Muscle layer of duodenum (tissue), 2 donors: ENCODE data around the gene WRAP53.

Experiments used
- H3K27ac ChIP-seq: one replicate; pipeline ENCODE4 v1.7.0; 2013; ENCODE audit warnings: mild to moderate bottlenecking, low read length
- H3K27me3 ChIP-seq: one replicate; pipeline ENCODE4 v1.7.0; 2013; ENCODE audit warnings: low read depth, mild to moderate bottlenecking, control low read depth, low read length
- H3K36me3 ChIP-seq, 2 donors: one replicate each; pipeline ENCODE4 v1.7.0; 2013; ENCODE audit warnings: low read length in 2 of 2, control low read depth in 1 of 2, mild to moderate bottlenecking in 1 of 2; ENCODE audit not compliant: insufficient read depth in 2 of 2, control insufficient read depth in 1 of 2
- H3K4me1 ChIP-seq, 2 donors: one replicate each; pipeline ENCODE4 v1.7.0; 2013; ENCODE audit warnings: low read length in 2 of 2, mild to moderate bottlenecking in 2 of 2, control low read depth in 1 of 2, moderate library complexity in 1 of 2; ENCODE audit not compliant: insufficient read depth in 2 of 2, control insufficient read depth in 1 of 2
- H3K4me3 ChIP-seq, 2 donors: one replicate each; pipeline ENCODE4 v1.7.0; 2013; ENCODE audit warnings: low read length in 2 of 2, low read depth in 1 of 2, mild to moderate bottlenecking in 1 of 2
- H3K9me3 ChIP-seq, 2 donors: one replicate each; pipeline ENCODE4 v1.7.0; 2013; ENCODE audit warnings: low read length in 2 of 2, control low read depth in 1 of 2, mild to moderate bottlenecking in 1 of 2; ENCODE audit not compliant: control insufficient read depth in 1 of 2
- donor health status: healthy.

Gene WRAP53

DNA sequence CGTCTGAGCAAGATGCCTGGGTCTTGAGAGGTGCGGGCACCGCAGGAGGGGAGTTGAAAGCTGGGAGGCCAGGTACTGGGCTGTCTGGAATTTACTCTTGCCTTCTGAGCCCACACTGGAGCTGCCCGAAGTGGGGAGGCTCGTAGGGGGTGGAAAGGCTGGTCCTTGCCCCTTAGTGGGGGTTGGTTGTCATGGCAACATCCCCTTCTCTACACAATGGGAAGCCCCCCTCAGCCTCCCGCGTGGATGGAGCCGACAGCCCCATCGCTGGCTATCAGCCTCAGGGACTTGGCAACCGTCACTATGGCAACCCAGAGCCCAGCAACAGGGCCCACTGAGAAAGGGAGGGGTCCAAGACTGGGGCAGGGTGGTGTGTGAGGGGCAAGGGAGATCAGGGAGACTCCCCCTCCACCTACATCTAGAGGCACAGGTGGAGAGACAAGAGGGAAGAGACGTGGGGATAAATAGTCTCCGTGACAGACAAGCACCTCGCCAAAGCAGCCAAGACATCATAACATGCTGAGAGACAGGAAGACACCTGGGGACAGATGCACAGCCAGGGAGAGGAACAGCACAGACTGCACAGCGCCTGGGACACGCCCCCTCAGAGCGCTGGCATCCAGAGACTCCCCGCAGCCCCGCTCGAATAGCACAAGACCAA is 24.0 kb downstream of the WRAP53 start:
- H3K4me3 ChIP-seq = no peak overlapping the region
- no peaks in the 10 kb centered on the region for H3K9me3 ChIP-seq
- peaks cover 23% of the 10 kb centered on the region for H3K27me3 ChIP-seq
- H3K27ac ChIP-seq = no peak overlapping the region
- H3K36me3 ChIP-seq = no peaks in the 10 kb centered on the region
- H3K4me1 ChIP-seq = peaks cover 0 to 6% of the 10 kb centered on the region in 2 donors

DNA sequence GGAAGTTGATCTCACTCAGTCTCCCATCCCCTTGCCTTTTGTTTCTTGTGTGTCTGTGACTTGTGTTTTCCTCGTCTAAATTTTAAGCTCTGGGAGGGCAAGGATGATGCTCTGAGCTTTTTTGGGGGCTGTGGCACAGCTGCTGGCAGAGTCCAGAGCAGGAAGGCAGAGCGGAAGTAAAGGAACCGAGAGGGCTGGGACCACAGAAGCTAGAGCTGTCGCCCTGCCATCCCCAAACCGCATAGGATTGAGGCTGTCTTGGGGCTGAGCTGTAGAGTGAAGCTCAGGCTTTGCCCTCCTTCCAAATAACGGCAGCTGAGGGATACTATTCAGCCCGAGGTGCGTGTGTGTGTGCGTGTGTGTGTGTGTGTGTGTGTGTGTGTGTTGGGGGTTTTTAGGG is 25.5 kb downstream of the WRAP53 start:
- Histone ChIP-seq H3K9me3 (no peaks in the 10 kb centered on the region), H3K36me3 (no peaks in the 10 kb centered on the region), H3K27me3 (peaks cover 23% of the 10 kb centered on the region), H3K27ac (no peak overlapping the region), H3K4me1 (peaks cover 0 to 15% of the 10 kb centered on the region in 2 donors), H3K4me3 (no peak overlapping the region)

DNA sequence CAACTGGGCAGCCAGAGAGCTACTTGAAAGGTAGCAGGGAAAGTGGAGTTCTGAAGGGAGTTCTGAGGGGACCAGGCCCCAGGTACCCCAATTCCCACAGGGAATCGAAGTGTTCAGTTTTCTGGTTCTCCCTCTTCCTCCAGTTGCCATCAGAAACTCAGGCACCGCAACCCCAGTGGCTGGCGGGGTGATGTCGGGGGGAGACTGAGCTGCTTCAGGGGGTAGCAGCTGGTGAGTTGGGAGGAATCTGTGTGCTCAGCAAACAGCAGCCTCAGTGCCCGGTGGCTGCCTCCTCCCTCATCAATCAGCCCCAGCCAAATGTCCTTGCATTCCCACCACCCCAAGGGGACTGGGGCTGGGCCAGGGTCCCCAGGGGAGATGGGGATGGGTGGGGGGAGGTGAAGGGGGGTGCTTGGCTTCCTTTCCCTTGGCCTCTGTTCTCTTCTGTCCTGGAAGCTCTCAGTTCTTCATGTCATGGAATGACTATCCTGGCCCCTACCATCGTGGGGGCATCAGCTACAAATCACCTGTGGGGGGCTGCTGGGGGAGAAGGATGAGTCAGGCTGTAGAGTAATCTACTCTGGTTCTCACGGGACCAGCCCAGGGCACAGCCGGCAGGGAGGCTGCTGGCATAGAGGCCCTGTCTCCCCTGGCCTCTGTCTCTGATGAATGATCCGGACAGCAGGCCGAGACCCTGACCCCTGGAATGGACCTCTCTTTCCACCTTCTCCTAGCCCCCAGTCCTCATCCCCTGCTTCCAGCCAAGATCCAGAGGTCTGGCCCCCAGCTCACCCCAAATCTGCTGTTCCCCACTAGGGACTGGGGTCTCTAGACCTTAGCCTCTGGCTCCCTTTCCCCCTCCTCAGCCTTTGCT is 26.7 kb downstream of the WRAP53 start:
- H3K4me3 ChIP-seq = no peak overlapping the region
- H3K27me3 ChIP-seq = peaks cover 28% of the 10 kb centered on the region
- peaks cover 0 to 15% of the 10 kb centered on the region in 2 donors for H3K4me1 ChIP-seq
- H3K9me3 ChIP-seq = no peaks in the 10 kb centered on the region
- no peaks in the 10 kb centered on the region for H3K36me3 ChIP-seq
- H3K27ac ChIP-seq = no peak overlapping the region

DNA sequence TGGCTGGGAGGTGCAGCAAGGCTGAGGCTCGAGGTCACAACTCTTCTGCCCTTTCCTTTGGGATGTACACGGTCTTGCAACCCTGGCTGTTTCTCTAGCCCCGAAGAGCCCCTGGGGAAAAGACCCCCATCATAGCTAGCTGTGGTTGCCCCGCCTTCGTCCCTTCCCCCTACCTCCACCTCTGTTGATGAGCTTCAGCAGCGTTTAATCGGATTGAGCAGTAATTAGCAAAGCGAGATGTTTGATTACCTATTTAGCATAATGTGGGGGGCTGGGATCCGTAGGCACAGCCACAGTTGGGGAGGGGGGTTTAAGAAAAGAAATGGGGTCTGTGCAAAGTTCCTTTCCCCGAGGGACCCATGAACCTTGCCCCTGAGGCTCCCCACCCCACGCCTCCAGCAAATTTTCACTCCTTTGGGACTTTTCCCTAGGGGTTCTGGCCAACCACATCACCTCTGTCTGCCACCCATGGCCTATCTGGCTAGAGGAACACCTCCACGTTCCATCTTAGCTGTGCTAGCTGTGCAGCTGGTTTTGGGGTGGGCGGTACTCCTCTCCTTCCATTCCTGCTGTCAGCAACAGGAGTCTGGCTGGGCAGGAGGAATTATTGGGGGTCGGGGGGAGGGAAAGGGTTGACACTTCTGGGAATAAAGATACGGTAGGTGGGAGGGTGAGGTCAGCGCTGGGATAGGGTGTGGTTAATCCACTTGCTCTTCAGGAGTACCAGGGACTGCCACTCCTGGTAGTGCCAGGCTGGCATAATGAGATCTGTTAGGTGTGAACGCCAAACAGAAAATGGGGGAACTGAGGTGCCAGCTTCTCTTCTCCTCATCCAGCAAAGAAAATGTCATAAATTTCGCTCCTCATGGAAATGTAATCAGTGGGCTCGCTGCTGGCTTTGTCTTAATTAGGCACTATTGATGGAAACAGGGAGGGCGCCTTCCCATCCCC is 27.9 kb downstream of the WRAP53 start:
- Histone ChIP-seq H3K27me3 (peaks cover 28% of the 10 kb centered on the region), H3K4me1 (peaks cover 0 to 15% of the 10 kb centered on the region in 2 donors), H3K36me3 (no peaks in the 10 kb centered on the region), H3K4me3 (peak overlapping the region; percentile 39 to 77), H3K27ac (no peak overlapping the region), H3K9me3 (no peaks in the 10 kb centered on the region)

DNA sequence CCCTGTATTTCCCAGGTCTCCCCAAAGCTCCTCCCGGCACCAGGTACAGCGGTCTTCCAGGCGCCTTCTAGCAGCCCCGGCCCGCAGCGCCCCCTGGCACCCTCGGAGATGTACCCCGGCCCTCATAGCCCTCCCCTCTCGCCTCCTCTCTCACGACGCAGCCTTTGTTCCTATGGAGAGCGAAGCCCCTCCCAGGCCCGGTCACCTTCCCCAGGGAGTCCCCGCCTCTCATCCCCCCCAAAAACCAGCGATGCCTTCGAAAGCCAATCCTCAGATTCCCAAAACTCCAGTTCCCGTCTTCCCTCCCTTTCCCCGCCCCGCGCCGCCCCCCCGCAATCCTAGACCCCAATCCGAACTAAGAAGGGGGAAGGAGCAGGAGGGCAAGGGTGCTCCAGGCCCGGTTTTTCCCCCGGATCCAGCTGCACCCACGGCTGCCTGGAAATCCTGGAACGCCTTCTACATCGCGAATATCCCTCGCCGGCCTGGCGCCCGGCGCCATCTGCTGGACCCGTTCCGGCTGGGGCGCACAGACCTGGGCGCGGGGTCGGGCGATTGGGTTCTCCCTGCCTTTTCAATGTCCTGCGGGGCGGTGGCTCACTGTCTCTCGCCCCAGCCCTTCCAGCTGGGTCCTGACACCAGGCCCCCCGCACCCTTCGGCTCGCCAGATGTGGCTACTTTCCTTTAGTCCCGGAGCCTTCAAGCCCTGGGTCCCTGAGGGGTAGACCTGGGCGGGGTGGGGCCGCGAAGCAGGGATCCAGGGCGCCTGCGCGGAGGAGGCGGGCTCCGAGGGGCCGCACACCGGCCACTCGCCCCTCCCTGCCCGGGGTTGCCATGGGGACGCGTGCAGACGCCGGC is 28.9 kb downstream of the WRAP53 start, which contains the start of gene DNAH2:
DNAH2 (plus strand) TSS at position 844 of the 855 bp plus-strand sequence. CDS start 1,991 bp downstream, outside the sequence.
- Histone ChIP-seq H3K27ac (no peak within 1 kb of the TSS), H3K27me3 (peaks cover 25% of the 10 kb centered on the region), H3K4me1 (peaks cover 0 to 15% of the 10 kb centered on the region in 2 donors), H3K4me3 (peak within 1 kb of the TSS; percentile 53 to 77), H3K36me3 (no peaks in the 10 kb centered on the region), H3K9me3 (no peaks in the 10 kb centered on the region)

DNA sequence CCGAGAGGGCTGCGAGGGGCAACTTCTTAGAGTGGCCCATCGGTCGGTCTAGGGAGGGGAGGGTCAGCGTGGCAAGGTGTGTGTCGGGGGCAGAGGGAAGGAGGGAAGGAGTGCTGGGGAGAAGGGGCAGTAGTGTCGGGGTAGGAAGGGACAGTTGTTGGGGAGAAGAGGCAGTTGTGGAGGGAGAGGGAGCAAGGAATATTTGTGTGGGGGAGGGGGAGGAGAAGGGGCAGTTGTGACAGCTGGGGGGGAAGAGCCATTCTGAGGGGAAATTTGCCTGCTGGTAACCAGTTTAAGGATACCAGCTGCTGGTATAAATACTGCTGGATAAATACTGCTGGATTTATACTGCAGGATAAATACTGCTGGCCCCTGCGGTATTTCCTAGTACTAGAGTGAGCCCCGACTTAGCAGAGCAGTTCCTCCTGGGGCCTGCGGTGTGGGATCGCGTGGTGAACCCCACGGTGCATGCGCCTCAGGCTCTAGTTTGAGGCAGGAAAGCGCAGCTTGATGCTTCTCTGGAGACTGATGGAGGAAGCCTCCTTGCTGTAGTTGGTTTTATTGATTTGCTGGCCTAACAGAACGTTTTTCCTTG is 29.6 kb downstream of the WRAP53 start:
- Histone ChIP-seq H3K9me3 (no peaks in the 10 kb centered on the region), H3K27ac (no peak overlapping the region), H3K4me3 (peak overlapping the region; percentile 53 to 77), H3K36me3 (no peaks in the 10 kb centered on the region), H3K4me1 (peaks cover 0 to 15% of the 10 kb centered on the region in 2 donors), H3K27me3 (peaks cover 18% of the 10 kb centered on the region)

DNA sequence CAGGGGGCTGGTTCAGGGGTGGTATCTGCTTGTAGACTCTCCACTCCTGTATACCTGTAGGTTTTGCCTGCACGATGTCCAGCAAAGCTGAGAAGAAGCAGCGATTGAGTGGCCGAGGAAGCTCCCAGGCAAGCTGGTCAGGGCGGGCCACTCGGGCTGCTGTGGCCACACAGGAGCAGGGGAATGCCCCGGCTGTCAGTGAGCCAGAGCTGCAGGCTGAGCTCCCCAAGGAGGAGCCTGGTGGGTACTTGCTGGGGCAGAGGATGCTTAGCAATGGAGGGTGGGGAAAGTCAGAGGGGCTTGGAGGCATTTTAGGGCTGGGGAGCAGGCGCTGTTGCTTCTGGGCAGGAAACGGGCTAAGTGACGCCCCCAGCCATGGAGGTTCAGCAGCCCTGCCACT is 31.4 kb downstream of the WRAP53 start:
- Histone ChIP-seq H3K4me3 (no peak overlapping the region), H3K27ac (no peak overlapping the region), H3K27me3 (peaks cover 12% of the 10 kb centered on the region), H3K4me1 (peaks cover 0 to 15% of the 10 kb centered on the region in 2 donors), H3K9me3 (no peaks in the 10 kb centered on the region), H3K36me3 (no peaks in the 10 kb centered on the region)

DNA sequence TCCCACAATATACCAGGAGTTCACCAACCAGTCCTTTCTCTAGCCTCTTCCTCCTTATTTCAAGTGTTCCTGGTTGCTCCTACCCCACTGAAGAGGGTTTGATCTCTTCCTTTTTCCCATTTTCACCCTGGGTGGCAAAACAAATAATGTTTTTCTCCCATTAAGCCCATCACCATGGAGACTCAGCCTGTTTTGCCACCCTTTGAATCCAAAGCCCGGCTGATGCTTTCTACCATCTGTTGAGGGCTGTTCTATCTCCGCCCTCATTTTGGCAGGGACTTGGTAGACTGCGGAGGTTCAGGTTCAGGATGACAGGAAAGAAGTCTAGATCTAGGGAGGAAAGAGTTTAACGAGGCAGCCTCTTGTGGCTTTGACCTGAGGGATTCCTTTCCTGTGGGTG is 31.8 kb downstream of the WRAP53 start:
- Histone ChIP-seq H3K9me3 (no peaks in the 10 kb centered on the region), H3K27me3 (peaks cover 11% of the 10 kb centered on the region), H3K36me3 (no peaks in the 10 kb centered on the region), H3K4me1 (peaks cover 0 to 15% of the 10 kb centered on the region in 2 donors), H3K4me3 (no peak overlapping the region), H3K27ac (no peak overlapping the region)

DNA sequence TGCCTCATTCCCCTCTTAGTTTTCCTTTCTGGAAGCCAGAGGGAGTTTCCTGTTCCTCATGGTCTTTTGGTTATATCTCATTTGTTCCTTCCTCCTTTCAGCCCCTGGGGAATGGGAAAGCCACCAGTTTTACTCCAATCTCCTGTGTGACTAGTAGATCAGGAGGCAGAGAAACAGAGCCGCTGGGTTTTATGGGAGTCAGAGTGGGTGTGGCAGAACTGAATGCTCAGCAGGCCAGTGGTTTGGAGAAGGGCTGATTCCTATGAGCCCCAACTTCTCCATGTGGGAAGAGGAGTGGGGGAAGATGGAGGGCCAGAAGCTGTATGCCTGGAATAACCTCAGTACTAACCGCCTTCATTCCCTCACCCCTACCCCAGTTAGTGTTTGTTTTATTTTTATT is 33.3 kb downstream of the WRAP53 start:
- H3K4me1 ChIP-seq = peaks cover 0 to 11% of the 10 kb centered on the region in 2 donors
- H3K36me3 ChIP-seq = no peaks in the 10 kb centered on the region
- H3K9me3 ChIP-seq = no peaks in the 10 kb centered on the region
- H3K27me3 ChIP-seq = peaks cover 5% of the 10 kb centered on the region
- no peak overlapping the region for H3K27ac ChIP-seq
- H3K4me3 ChIP-seq = no peak overlapping the region

DNA sequence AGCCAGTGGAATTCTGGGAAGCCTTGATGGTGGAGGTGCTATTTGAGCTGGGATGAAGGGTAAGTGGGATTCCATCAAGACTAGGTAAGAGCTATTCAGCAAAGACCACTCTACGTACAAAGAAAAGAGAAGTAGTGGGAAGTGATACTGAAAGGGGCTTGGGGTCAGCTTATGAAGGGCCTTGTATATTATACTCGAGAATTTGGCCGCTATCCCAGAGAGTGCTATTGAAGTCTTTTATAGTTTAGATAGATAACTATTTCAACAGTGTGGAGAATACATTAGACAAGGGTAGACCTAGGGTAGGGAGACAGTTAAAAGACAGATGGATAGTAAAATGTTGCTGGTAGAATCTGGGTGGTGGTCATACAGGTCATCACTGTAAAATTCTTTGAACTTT is 39.6 kb downstream of the WRAP53 start:
- Histone ChIP-seq H3K36me3 (no peaks in the 10 kb centered on the region), H3K27me3 (no peaks in the 10 kb centered on the region), H3K4me3 (no peak overlapping the region), H3K4me1 (no peaks in the 10 kb centered on the region), H3K27ac (no peak overlapping the region), H3K9me3 (no peaks in the 10 kb centered on the region)
